ENCODE measurements around the gene RBL2. TPM values are rescaled to one million over a fixed set of nuclear protein-coding genes. Genes with fewer than 3 reads are reported as not detected.

RBL2 gene
- total RNA-seq, 1 donor from 2014 or later: 43.4 TPM

GRCh38 chr16:53515259-53515658 lies 81.0 kb downstream of the RBL2 start:
- no peak for DNase-seq (ENCODE audit: extremely low spot score, unreplicated experiment)
- H3K27ac Mint-ChIP-seq (ENCODE audit: unreplicated experiment): no peak overlapping the region

GRCh38 chr16:53515811-53516210 lies 81.5 kb downstream of the RBL2 start:
- H3K9me3 Mint-ChIP-seq (ENCODE audit: unreplicated experiment): no peaks in the 10 kb centered on the region
- H3K4me3 Mint-ChIP-seq (ENCODE audit: unreplicated experiment): no peak overlapping the region
- peaks cover 3% of the 10 kb centered on the region for H3K4me1 Mint-ChIP-seq (ENCODE audit: unreplicated experiment)
- no peak overlapping the region for H3K27ac Mint-ChIP-seq (ENCODE audit: unreplicated experiment)
- no peaks in the 10 kb centered on the region for H3K36me3 Mint-ChIP-seq (ENCODE audit: unreplicated experiment)
- H3K27me3 Mint-ChIP-seq (ENCODE audit: unreplicated experiment): peaks cover 11% of the 10 kb centered on the region
- no peak for DNase-seq (ENCODE audit: extremely low spot score, unreplicated experiment)
- no peak for TF ChIP-seq CTCF (IDR thresholded peaks at IDR 0.05)

More at GRCh38 chr16:53515259-53515658, 81.0 kb downstream of the RBL2 start:
- Mint-ChIP-seq H3K27me3 (ENCODE audit: unreplicated experiment) (peaks cover 11% of the 10 kb centered on the region), H3K36me3 (ENCODE audit: unreplicated experiment) (no peaks in the 10 kb centered on the region), H3K4me1 (ENCODE audit: unreplicated experiment) (peaks cover 6% of the 10 kb centered on the region), H3K4me3 (ENCODE audit: unreplicated experiment) (no peak overlapping the region), H3K9me3 (ENCODE audit: unreplicated experiment) (no peaks in the 10 kb centered on the region)
- TF ChIP-seq CTCF (IDR thresholded peaks at IDR 0.05): no peak

GRCh38 chr16:53517851-53518250 lies 83.6 kb downstream of the RBL2 start:
- H3K9me3 Mint-ChIP-seq (ENCODE audit: unreplicated experiment): no peaks in the 10 kb centered on the region
- no peak overlapping the region for H3K27ac Mint-ChIP-seq (ENCODE audit: unreplicated experiment)

GRCh38 chr16:53518550-53519416 lies 84.5 kb downstream of the RBL2 start:
- Mint-ChIP-seq H3K9me3 (ENCODE audit: unreplicated experiment) (no peaks in the 10 kb centered on the region), H3K4me3 (ENCODE audit: unreplicated experiment) (no peak overlapping the region), H3K27ac (ENCODE audit: unreplicated experiment) (no peak overlapping the region), H3K36me3 (ENCODE audit: unreplicated experiment) (no peaks in the 10 kb centered on the region), H3K27me3 (ENCODE audit: unreplicated experiment) (peaks cover 14% of the 10 kb centered on the region), H3K4me1 (ENCODE audit: unreplicated experiment) (peaks cover 3% of the 10 kb centered on the region)
- no peak for DNase-seq (ENCODE audit: extremely low spot score, unreplicated experiment)
- no peak for TF ChIP-seq CTCF (IDR thresholded peaks at IDR 0.05)

More at GRCh38 chr16:53517851-53518250, 83.6 kb downstream of the RBL2 start:
- H3K4me1 Mint-ChIP-seq (ENCODE audit: unreplicated experiment): peaks cover 3% of the 10 kb centered on the region
- TF ChIP-seq CTCF (IDR thresholded peaks at IDR 0.05): no peak
- DNase-seq (ENCODE audit: extremely low spot score, unreplicated experiment): no peak
- H3K36me3 Mint-ChIP-seq (ENCODE audit: unreplicated experiment): no peaks in the 10 kb centered on the region
- no peak overlapping the region for H3K4me3 Mint-ChIP-seq (ENCODE audit: unreplicated experiment)
- H3K27me3 Mint-ChIP-seq (ENCODE audit: unreplicated experiment): peaks cover 11% of the 10 kb centered on the region

GRCh38 chr16:53519417-53520091 lies 85.3 kb downstream of the RBL2 start:
- H3K36me3 Mint-ChIP-seq (ENCODE audit: unreplicated experiment): no peaks in the 10 kb centered on the region
- DNase-seq (ENCODE audit: extremely low spot score, unreplicated experiment): no peak
- H3K4me1 Mint-ChIP-seq (ENCODE audit: unreplicated experiment): peaks cover 3% of the 10 kb centered on the region
- TF ChIP-seq CTCF (IDR thresholded peaks at IDR 0.05): no peak
- H3K4me3 Mint-ChIP-seq (ENCODE audit: unreplicated experiment): no peak overlapping the region
- H3K27me3 Mint-ChIP-seq (ENCODE audit: unreplicated experiment): peaks cover 14% of the 10 kb centered on the region
- no peaks in the 10 kb centered on the region for H3K9me3 Mint-ChIP-seq (ENCODE audit: unreplicated experiment)
- H3K27ac Mint-ChIP-seq (ENCODE audit: unreplicated experiment): no peak overlapping the region
